HCT116 (cell line): ENCODE data around the gene LRIG1. TPM values are rescaled to one million over a fixed set of nuclear protein-coding genes. Genes with fewer than 3 reads are reported as not detected.

ENCODE experiments used
- ATAC-seq: fragments of 200-7000 bp; cut with Tn5 transposase; 2 replicates; pipeline ENCODE4 v1.9.1; 2020; ENCODE audit warnings: mild to moderate bottlenecking, moderate library complexity
- BruUV-seq: library from RNA; stranded (reverse); fragments of 400-500 nt; replicated peaks from 2 replicates; lab custom pipeline; 2021; lab: Mats Ljungman, UMichigan
- CTCF ChIA-PET: fragments of 300-600 bp; sonication (Branson Sonifier 250); formaldehyde crosslinking; loops from one replicate; lab custom pipeline; 2021; ENCODE audit warnings: antibody characterized with exemption; lab: Charles Lee
- POLR2A ChIA-PET: fragments of 300-600, 350-600 bp; sonication (Branson Sonifier 250); formaldehyde crosslinking; loops from one replicate; lab custom pipeline; 2021; ENCODE audit warnings: antibody characterized with exemption; lab: Charles Lee
- RAD21 ChIA-PET, 2 experiments: fragments of 300-600 bp; sonication (Branson Sonifier 250); formaldehyde crosslinking; loops; one replicate each; lab custom pipeline; 2023; ENCODE audit warnings: low total read pairs in 2 of 2; ENCODE audit not compliant: uncharacterized antibody in 2 of 2, unreplicated experiment in 2 of 2, low non-redundant PET in 1 of 2; lab: Charles Lee
- DNase-seq: peaks from one replicate; pipeline ENCODE4 v3.0.0-alpha.2; 2010; ENCODE audit warnings: low read depth, low spot score
- H2AFZ ChIP-seq: fragments of 200-600 bp; shearing (Covaris generic), sonication (generic); 2 replicates; pipeline ENCODE4 v1.6.1; 2017; ENCODE audit warnings: low read depth, mixed run types, mixed read lengths, antibody characterized with exemption, low read length; ENCODE audit not compliant: poor library complexity, severe bottlenecking
- H3K27ac ChIP-seq: 2 replicates; pipeline ENCODE4 v1.5.1; 2012; ENCODE audit warnings: low read depth, low read length
- H3K27me3 ChIP-seq: fragments of 200-600 bp; sonication (generic); 2 replicates; pipeline ENCODE4 v1.6.1; 2016; ENCODE audit warnings: mixed run types, low read length, mixed read lengths; ENCODE audit not compliant: insufficient read depth
- H3K36me3 ChIP-seq, 2 experiments: fragments of 200-500 bp in 1 of 2; fragments of 200-600 bp in 1 of 2; sonication (Bioruptor generic) in 1 of 2; sonication (generic) in 1 of 2; 2 replicates each; pipeline versions ENCODE4 v1.5.1 to v1.6.1; 2014 to 2016; ENCODE audit warnings: low read length in 2 of 2, inconsistent platforms in 1 of 2, mixed read lengths in 1 of 2, mixed run types in 1 of 2; ENCODE audit not compliant: insufficient read depth in 2 of 2, control insufficient read depth in 1 of 2
- H3K4me1 ChIP-seq, 2 experiments: fragments of 200-600 bp in 1 of 2; sonication (generic) in 1 of 2; 2 replicates each; pipeline versions ENCODE4 v1.5.1 to v1.6.1; 2012 to 2017; ENCODE audit warnings: low read length in 2 of 2, inconsistent platforms in 1 of 2, mild to moderate bottlenecking in 1 of 2, mixed read lengths in 1 of 2, mixed run types in 1 of 2, moderate library complexity in 1 of 2; ENCODE audit not compliant: insufficient read depth in 2 of 2, control insufficient read depth in 1 of 2
- H3K4me2 ChIP-seq: fragments of 200-600 bp; sonication (generic); 2 replicates; pipeline ENCODE4 v1.6.1; 2017; ENCODE audit warnings: mixed run types, low read length, mixed read lengths
- H3K4me3 ChIP-seq, 2 experiments: fragments of 200-600 bp in 1 of 2; sonication (generic) in 1 of 2; replicated peaks in 1 of 2; 2 replicates each; pipeline ENCODE4 v1.5.1; 2011 to 2016; ENCODE audit warnings: low read length in 2 of 2, control low read depth in 1 of 2, low read depth in 1 of 2, mild to moderate bottlenecking in 1 of 2, mixed read lengths in 1 of 2, mixed run types in 1 of 2
- H3K79me2 ChIP-seq: fragments of 200-600 bp; sonication (generic); 2 replicates; pipeline ENCODE4 v1.6.1; 2017; ENCODE audit warnings: mild to moderate bottlenecking, mixed run types, low read length, moderate library complexity, mixed read lengths; ENCODE audit not compliant: insufficient read depth
- H3K9ac ChIP-seq: fragments of 200-600 bp; sonication (generic); 2 replicates; pipeline ENCODE4 v1.6.1; 2016; ENCODE audit warnings: low read length, mixed read lengths
- H3K9me2 ChIP-seq: fragments of 200-600 bp; sonication (generic), shearing (Covaris generic); 2 replicates; pipeline ENCODE4 v1.6.1; 2017; ENCODE audit warnings: mixed run types, mild to moderate bottlenecking, moderate library complexity; ENCODE audit not compliant: insufficient read depth
- H3K9me3 ChIP-seq, 2 experiments: fragments of 200-500 bp in 1 of 2; fragments of 200-600 bp in 1 of 2; sonication (Bioruptor generic) in 1 of 2; sonication (generic) in 1 of 2; 2 replicates each; pipeline ENCODE4 v1.6.1; 2014 to 2017; ENCODE audit warnings: low read length in 2 of 2, mixed read lengths in 2 of 2, inconsistent platforms in 1 of 2, low read depth in 1 of 2, mild to moderate bottlenecking in 1 of 2, mixed run types in 1 of 2, moderate library complexity in 1 of 2; ENCODE audit not compliant: control insufficient read depth in 1 of 2, insufficient read depth in 1 of 2
- H4K20me1 ChIP-seq: fragments of 200-600 bp; sonication (generic), shearing (Covaris generic); 2 replicates; pipeline ENCODE4 v1.6.1; 2017; ENCODE audit warnings: mixed run types, mild to moderate bottlenecking, moderate library complexity; ENCODE audit not compliant: insufficient read depth
- ATF3 ChIP-seq: IDR thresholded peaks from 2 replicates; pipeline ENCODE4 v1.6.1; 2012
- CTCF ChIP-seq, 3 experiments: fragments of 200-600 bp in 1 of 3; sonication (generic) in 1 of 3; IDR thresholded peaks in 2 of 3; conservative IDR thresholded peaks in 1 of 3; 2 replicates each; pipeline ENCODE4 v1.5.1; 2012 to 2017; ENCODE audit warnings: low read depth in 2 of 3, low read length in 2 of 3, antibody characterized with exemption in 1 of 3, borderline replicate concordance in 1 of 3, control low read depth in 1 of 3, mild to moderate bottlenecking in 1 of 3, mixed read lengths in 1 of 3, mixed run types in 1 of 3, moderate library complexity in 1 of 3; ENCODE audit not compliant: insufficient read depth in 1 of 3
- EGR1 ChIP-seq: IDR thresholded peaks from 2 replicates; pipeline ENCODE4 v1.6.1; 2012; ENCODE audit warnings: low read depth
- ELF1 ChIP-seq: IDR thresholded peaks from 2 replicates; pipeline ENCODE4 v1.6.1; 2012; ENCODE audit warnings: low read depth, borderline replicate concordance
- FOSL1 ChIP-seq: IDR thresholded peaks from 2 replicates; pipeline ENCODE4 v1.6.1; 2012; ENCODE audit warnings: low read depth
- JUND ChIP-seq: IDR thresholded peaks from 2 replicates; pipeline ENCODE4 v1.6.1; 2012
- MAX ChIP-seq: IDR thresholded peaks from 2 replicates; pipeline ENCODE4 v1.6.1; 2012
- POLR2A ChIP-seq: IDR thresholded peaks from 2 replicates; pipeline ENCODE4 v1.7.0; 2011; ENCODE audit warnings: borderline replicate concordance; ENCODE audit not compliant: insufficient read depth, insufficient read length; ENCODE audit errors: extremely low read depth
- POLR2AphosphoS5 ChIP-seq: IDR thresholded peaks from 2 replicates; pipeline ENCODE4 v1.6.1; 2011; ENCODE audit warnings: mild to moderate bottlenecking, low read depth, low read length, moderate library complexity
- RAD21 ChIP-seq: IDR thresholded peaks from 2 replicates; pipeline ENCODE4 v1.6.1; 2012; ENCODE audit warnings: low read depth, mild to moderate bottlenecking
- SIN3A ChIP-seq: IDR thresholded peaks from 2 replicates; pipeline ENCODE4 v1.6.1; 2012; ENCODE audit warnings: low read depth
- SP1 ChIP-seq: IDR thresholded peaks from 2 replicates; pipeline ENCODE4 v1.6.1; 2012; ENCODE audit warnings: low read depth
- YY1 ChIP-seq: IDR thresholded peaks from 2 replicates; pipeline ENCODE4 v1.6.1; 2011; ENCODE audit warnings: low read length, low read depth, moderate library complexity, mild to moderate bottlenecking; ENCODE audit not compliant: insufficient replicate concordance; ENCODE audit errors: extremely low read depth
- ZBTB33 ChIP-seq: IDR thresholded peaks from 2 replicates; pipeline ENCODE4 v1.6.1; 2011; ENCODE audit warnings: mild to moderate bottlenecking, low read length, moderate library complexity; ENCODE audit not compliant: insufficient replicate concordance; ENCODE audit errors: extremely low read depth
- ZFX ChIP-seq: fragments of 450-650 bp; IDR thresholded peaks from 2 replicates; pipeline ENCODE4 v1.6.1; 2017
- ZNF274 ChIP-seq: fragments of 200-500 bp; sonication (Bioruptor generic); IDR thresholded peaks from 2 replicates; pipeline ENCODE4 v1.6.1; 2014; ENCODE audit warnings: mild to moderate bottlenecking, low read depth, low read length, inconsistent platforms
- intact Hi-C: fragments of 100-400 bp; cut with micrococcal nuclease; formaldehyde crosslinking; loops from 2 replicates; pipeline ENCODE4 v1.10.0; 2022
- total RNA-seq: library from RNA; stranded (reverse); gene quantifications from one replicate; pipeline ENCODE4 v1.2.1, GENCODE V29; 2021; ENCODE audit not compliant: unreplicated experiment
- TF ChIP-seq, protein P1 (sequence below): IDR thresholded peaks from 2 replicates; pipeline ENCODE4 v1.6.1; 2012; ENCODE audit warnings: low read depth

LRIG1 gene
- total RNA-seq, 1 experiment from 2014 or later = 3.1 TPM

DNA sequence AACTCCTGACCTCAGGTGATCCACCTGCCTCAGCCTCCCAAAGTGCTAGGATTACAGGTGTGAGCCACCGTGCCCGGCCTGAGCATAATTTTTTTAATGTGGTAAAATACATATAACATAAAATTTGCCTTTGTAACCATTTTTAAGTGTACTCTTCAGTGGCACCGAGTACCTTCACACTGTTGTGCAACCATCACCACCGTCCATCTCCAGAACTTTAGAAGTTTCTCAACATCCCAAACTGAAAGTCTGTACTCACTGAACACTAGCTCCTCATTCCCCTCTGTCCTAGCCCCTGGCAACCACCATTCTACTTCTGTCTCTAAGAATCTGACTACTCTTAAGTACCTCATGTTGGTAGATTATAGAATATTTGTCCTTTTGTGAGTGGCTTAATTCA is 35.2 kb downstream of the LRIG1 start:
- Histone ChIP-seq H3K4me1 (no peaks in the 10 kb centered on the region), H3K9me2 (no peaks in the 10 kb centered on the region), H3K4me2 (no peak overlapping the region), H3K79me2 (no peaks in the 10 kb centered on the region), H2AFZ (no peak overlapping the region), H3K27me3 (peaks cover 4% of the 10 kb centered on the region; the same call in 1 of the 2 replicates), H3K27ac (no peak overlapping the region), H3K9ac (no peak overlapping the region), H3K36me3 (no peaks in the 10 kb centered on the region), H3K4me3 (no peak overlapping the region), H4K20me1 (no peaks in the 10 kb centered on the region)
- no peak for ATAC-seq
- CTCF ChIA-PET = no interaction called here
- no peak for DNase-seq
- RAD21 ChIA-PET = no interaction called here
- intact Hi-C loops = no loop called here
- BruUV-seq = no TSS peak
- no peak for TF ChIP-seq MAX
- TF ChIP-seq, protein P1, sequence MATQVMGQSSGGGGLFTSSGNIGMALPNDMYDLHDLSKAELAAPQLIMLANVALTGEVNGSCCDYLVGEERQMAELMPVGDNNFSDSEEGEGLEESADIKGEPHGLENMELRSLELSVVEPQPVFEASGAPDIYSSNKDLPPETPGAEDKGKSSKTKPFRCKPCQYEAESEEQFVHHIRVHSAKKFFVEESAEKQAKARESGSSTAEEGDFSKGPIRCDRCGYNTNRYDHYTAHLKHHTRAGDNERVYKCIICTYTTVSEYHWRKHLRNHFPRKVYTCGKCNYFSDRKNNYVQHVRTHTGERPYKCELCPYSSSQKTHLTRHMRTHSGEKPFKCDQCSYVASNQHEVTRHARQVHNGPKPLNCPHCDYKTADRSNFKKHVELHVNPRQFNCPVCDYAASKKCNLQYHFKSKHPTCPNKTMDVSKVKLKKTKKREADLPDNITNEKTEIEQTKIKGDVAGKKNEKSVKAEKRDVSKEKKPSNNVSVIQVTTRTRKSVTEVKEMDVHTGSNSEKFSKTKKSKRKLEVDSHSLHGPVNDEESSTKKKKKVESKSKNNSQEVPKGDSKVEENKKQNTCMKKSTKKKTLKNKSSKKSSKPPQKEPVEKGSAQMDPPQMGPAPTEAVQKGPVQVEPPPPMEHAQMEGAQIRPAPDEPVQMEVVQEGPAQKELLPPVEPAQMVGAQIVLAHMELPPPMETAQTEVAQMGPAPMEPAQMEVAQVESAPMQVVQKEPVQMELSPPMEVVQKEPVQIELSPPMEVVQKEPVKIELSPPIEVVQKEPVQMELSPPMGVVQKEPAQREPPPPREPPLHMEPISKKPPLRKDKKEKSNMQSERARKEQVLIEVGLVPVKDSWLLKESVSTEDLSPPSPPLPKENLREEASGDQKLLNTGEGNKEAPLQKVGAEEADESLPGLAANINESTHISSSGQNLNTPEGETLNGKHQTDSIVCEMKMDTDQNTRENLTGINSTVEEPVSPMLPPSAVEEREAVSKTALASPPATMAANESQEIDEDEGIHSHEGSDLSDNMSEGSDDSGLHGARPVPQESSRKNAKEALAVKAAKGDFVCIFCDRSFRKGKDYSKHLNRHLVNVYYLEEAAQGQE = no peak
- TF ChIP-seq FOSL1 = no peak
- TF ChIP-seq POLR2A = no peak
- TF ChIP-seq YY1 = no peak
- no peak for TF ChIP-seq POLR2AphosphoS5
- TF ChIP-seq SP1 = no peak
- TF ChIP-seq JUND = no peak
- TF ChIP-seq ZFX = no peak
- TF ChIP-seq SIN3A = no peak
- TF ChIP-seq ZBTB33 = no peak
- no peak for TF ChIP-seq EGR1
- TF ChIP-seq CTCF (IDR thresholded peaks at IDR 0.05 in 2 of 3, conservative IDR thresholded peaks at IDR 0.05 in 1 of 3; ENCODE audit: borderline replicate concordance in 1 of 3, insufficient read depth in 1 of 3, low read depth in 2 of 3, low read length in 2 of 3) = no peak
- TF ChIP-seq ZNF274 = no peak
- no peak for TF ChIP-seq RAD21
- no peak for TF ChIP-seq ELF1
- no peak for TF ChIP-seq ATF3
- TF ChIP-seq, all 23 proteins: peak for 0
- no peaks in the 10 kb centered on the region for H3K9me3 ChIP-seq
- POLR2A ChIA-PET = no interaction called here
